Suppressor macrophage treated with lipopolysaccharide for 1 hour (primary cell): Measurements from ENCODE around the gene KDM6A.
"Not testable (repeated sequence)": the region's sequence is repeated elsewhere in the genome, so short reads cannot be mapped to it uniquely, and the experiment has no call there.

Experiments used
- DNase-seq, 3 donors: peaks; one replicate each; pipeline ENCODE4 v3.0.0-alpha.2; 2020 to 2022

The KDM6A gene

DNA sequence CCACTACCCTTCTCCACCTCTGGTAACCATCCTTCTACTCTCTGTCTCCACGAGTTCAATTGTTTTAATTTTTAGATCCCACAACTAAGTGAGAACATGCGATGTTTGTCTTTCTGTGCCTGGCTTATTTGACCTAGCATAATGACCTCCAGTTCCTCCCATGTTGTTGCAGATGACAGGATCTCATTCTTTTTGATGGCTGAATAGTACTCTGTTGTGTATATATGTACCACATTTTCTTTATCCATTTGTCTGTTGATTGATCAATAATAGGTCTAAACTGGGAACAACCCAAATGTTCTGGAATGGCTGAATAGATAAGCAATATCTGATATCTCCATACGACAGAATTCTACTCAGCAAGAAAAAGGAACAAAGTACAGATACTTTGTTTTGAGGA lies 260.5 kb downstream of the KDM6A start:
- DNase-seq = no peak

DNA sequence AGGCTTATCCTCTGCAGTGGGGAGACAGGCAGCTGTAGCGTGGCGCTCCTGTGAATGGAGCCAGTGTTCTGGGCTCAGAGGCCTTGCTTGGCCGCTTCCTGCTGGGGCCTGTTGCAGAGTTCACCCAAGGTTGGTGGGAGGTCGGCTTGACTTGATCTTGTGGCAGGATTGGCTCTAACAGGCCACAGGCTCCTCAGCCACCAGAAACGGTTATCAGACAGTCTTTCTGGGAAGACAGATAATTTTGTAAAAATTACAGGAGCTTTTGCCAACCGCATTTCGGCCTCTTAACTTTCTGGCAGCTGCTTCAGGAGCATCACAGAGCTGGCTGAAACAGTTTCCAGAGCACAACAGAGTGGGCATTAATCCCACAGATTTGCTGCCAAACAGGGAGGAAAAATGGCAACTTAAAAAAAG lies 261.3 kb downstream of the KDM6A start:
- DNase-seq = no peak

DNA sequence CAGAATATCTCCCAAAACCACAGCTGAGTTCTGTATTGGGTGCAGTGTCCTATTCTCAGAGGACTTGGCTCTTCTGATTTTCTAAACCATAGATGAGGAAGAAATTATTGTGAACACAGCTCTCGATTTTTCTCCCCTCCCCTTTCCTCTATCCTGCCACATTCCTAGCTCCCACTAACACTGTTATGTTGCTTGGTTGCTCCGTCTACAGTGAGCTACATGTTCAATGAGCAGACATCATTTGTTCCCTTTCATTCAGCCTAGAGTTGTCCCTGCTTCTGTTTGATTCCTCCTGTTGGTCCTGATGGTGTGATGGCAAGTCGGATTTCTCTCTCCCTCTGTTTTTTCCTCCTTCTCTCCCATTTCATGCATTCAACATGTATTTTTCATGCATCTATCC lies 261.8 kb downstream of the KDM6A start:
- DNase-seq = no peak

DNA sequence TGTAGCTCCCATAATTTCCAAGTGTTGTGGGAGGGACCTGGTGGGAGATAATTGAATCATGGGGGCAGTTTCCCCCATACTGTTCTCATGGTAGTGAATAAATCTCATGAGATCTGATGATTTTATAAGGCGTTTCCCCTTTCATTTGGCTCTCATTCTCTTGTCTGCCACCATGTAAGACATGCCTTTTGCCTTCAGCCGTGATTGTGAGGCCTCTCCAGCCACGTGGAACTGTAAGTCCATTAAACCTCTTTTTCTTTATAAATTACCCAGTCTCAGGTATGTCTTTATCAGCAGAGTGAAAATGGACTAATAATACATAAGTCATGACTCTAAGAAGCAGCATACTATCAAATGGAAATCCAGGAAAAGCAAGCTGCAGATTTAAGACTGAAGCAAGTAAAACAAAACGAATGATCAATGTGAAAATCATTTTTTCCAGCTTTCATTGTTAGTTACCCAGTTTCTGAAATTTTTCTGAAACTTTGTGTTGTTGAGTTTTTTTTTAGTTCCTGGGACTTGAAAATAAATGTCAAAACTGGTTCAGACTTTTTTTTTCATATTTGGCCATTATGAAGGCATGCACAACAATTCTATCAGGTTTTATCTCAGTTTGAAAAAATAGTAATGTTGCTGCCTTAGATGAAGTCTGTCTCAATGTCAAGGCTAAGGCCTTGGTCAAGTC lies 262.5 kb downstream of the KDM6A start:
- DNase-seq = not testable (repeated sequence)

DNA sequence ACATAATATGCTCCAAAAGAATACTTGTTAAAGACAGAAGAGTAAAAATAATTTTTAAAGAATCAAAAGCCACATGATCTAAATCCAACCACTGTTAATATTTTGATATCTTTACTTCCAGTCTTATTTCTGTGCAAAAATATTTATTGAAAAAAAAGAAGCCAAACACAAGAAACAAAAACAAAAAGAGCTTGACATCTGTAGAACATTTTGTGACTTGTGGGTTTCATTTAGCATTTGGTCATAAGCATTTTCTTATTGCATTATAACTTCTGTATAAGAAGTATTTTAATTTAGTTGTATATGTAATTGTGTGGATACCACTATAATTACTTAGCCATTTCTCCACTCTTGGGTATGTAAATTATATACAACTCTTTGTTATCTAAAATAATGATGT lies 264.5 kb downstream of the KDM6A start:
- no peak for DNase-seq

DNA sequence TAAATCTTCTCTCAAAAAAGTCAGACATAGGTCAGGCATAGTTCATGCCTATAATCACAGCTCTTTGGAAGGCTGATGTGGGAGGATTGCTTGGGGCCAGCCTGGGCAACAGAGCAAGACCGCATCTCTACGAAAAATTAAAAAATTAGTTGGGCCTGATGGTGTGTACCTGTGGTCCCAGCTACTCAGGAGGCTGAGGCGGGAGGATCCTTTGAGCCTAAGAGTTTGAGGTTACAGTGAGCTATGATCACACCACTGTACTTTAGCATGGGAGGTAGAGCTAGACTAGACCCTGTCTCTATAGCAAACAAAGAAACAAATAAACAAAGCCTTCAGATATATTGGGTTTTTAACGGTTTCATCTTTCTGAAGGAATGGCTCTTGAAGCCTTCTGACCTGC lies 265.5 kb downstream of the KDM6A start:
- no peak for DNase-seq

GRCh38 chrX:45140812-45141211 lies 267.8 kb downstream of the KDM6A start:
- DNase-seq = no peak

GRCh38 chrX:45142185-45142584 lies 269.2 kb downstream of the KDM6A start:
- no peak for DNase-seq

DNA sequence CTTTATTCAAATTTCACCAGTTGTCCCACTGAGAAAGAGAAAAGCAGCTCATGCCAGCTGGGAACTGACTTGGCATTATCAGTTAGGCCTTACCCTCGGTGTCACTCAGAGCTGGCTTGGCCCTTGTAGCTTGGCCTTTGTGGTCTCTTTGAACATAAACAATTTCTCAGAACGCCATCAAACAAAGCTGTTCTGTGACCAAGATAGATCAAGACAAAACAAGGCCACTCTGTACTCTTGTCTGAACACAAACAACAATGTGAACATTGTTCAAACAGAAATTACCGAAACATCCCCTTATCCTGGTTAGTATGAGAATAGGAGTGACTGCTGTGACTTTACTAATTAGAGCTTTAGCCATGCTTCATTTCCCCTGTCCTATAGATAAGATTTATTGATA lies 270.5 kb downstream of the KDM6A start:
- DNase-seq = no peak

DNA sequence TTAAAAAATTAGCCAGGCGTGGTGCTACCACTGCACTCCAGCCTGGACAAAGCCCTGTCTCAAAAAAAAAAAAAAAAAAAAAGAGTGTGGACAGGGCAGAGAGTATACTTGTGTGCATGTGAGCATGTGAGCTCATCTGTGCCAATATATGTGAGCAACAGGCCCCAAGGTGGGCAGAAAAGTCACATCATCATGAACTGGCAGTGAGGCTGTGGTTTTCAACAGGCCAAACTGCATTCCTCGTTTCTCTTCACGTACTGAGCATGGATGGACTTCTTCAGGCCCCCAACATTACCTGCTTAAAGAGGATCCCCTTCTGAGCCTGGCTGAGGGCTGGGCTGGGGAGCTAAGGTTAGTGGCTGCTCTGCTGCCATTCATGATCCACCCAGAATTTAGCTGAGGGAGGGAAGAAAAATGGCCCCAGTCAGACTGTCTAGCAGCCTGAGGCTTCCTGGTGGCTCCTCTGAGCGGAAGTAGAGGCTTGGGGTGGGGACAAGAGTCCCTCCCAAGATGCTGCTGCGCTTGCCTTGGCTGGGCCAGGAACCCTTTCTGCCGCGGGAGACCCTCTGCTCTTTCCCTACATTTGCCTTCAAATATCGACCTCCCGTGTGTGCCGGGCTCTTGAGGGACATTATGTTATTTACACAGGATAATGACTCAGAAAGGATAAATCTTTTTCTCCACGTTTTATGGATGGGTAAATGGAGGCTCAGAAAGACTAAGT lies 272.7 kb downstream of the KDM6A start:
- no peak for DNase-seq

DNA sequence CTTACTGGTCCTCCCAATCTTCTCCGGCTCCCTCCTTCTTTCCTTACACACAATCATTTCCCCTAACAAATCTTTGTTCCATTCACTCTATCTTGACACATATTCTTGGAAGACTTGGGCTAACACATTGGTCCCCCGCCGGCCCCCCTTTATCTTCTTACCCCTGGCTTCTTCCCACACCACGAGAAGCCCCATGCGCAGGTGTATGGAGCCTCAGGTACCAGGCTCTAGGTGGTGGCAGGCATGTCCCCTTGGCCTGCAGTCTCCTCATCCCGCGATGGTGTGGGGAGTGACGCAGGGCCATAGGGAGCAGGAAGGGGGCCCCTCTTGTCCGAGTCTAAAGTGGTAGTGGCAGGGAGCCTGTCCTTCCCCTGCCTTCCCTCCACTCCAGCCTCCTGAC lies 277.8 kb downstream of the KDM6A start:
- DNase-seq = no peak

DNA sequence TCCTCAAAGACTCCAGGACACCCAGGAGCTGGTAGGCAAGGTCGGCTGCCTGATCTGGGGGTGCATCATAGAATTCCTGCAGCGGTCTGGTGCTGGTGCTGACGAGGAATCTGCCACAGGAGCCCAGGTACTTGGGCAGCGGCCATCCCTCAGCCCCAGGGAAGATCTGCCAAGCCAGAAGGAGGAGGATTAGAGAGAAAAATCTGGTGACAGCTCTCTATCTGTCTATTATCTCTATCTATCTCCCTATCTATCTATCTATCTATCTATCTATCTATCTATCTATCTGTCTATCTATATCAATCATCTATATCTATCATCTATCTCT lies 281.0 kb downstream of the KDM6A start:
- no peak for DNase-seq

DNA sequence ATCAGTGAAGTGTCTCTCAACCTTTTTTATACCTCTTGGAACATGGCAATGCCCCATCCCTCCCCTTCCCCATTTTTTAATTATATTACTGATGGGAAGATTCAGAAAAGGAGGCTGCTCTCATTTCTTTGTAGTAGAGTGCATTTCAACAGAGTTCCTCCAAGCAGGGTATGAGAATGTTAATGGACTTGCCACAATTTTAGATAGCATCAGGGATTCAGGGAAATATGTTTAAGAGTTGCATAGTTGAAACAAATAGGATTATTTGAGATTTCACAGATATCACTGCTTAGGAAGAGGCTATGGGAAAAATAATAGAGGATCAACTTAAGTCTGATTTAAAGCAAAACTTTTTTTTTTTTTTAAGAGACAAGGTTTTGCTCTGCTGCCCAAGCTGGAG lies 281.5 kb downstream of the KDM6A start:
- DNase-seq = no peak

DNA sequence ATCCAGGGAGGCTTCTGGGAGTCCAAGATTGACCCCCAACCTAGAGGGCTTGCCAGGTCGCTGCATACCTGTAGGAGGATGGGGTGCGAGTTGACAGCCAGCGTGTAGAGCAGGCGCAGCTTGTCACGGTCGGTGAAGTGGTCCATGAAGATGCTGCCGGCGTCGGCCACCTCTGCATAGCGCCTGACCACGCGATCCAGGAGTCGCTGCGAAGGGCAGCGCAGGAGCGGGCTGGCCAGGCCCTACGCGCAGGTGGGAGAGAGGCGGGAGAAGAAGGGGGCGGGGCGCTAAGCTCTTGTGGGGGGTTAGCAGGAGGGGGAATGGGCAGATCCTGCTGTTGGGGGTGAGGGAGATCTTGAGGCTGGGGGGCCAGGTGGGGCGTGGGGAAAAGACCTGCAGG lies 284.7 kb downstream of the KDM6A start:
- no peak for DNase-seq
